Measurements from ENCODE around the gene BCL7C.

DNA sequence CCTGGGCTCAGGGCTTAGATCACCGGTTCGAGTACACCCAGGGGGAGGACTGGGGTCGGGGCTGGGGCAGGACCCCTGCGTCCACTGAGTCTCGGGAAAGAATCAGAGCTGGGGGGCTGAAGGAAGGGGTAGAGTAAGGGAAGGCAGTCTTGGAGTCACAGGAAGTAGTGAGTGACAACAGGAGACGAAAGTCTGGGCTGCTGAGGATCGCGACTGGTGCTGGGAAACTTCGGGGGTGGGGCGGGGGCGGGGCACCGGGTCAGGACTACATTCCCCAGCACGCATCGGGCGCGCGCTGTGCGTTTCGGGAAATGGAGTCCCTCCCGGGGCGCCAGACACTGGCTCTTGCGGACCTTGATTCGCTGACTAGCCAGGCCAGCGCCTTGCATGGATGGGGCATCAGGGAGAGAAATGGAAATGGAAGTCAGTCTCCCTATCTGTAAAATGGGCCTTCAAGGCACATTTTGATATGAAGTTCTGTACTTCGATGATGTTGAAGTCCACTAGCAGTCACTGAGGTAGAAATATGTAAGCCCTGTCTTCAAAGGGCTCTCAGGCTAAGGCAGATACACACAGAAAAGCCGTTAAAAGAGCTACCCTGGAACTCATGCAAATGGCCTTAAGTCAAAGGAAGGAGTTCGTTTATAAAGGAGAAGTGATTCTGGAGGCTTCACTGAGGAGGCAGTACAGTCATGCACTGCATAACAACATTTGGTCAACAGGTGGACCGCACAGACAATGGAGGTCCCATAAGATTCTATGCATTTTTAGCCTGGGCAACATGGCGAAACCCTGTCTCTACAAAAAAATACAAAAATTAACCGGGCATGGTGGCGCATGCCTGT is 3.2 kb upstream of the BCL7C start:
- TF ChIP-seq HEYL (CRISPR knock-in tag; IDR thresholded peaks at IDR 0.05) (no peak), POLR2A (IDR thresholded peaks at IDR 0.05; ENCODE audit: low read length) (no peak), CTCF (IDR thresholded peaks at IDR 0.05) (no peak)

Data from A549 (cell line).